DND-41 (cell line): ENCODE results near the gene ENTPD2.

ENCODE experiments used
- ATAC-seq: fragments of 200-7000 bp; cut with Tn5 transposase; 3 replicates; pipeline ENCODE4 v1.9.1; 2021; ENCODE audit warnings: low read depth; ENCODE audit not compliant: insufficient read depth
- DNase-seq: peaks from one replicate; pipeline ENCODE4 v3.0.0-alpha.2; 2020
- H2AFZ ChIP-seq: 2 replicates; pipeline ENCODE4 v1.6.0; 2012; ENCODE audit warnings: low read depth, low read length
- H3K27ac ChIP-seq: 2 replicates; pipeline ENCODE4 v1.5.1; 2012; ENCODE audit warnings: low read length, inconsistent platforms
- H3K27me3 ChIP-seq: fragments of 200-600 bp; sonication (generic); 2 replicates; pipeline ENCODE4 v1.6.0; 2012; ENCODE audit warnings: low read length, mild to moderate bottlenecking, inconsistent platforms; ENCODE audit not compliant: insufficient read depth, poor library complexity
- H3K36me3 ChIP-seq: 2 replicates; pipeline ENCODE4 v1.5.1; 2012; ENCODE audit warnings: low read length, inconsistent platforms; ENCODE audit not compliant: insufficient read depth
- H3K4me1 ChIP-seq: 2 replicates; pipeline ENCODE4 v1.5.1; 2012; ENCODE audit warnings: mild to moderate bottlenecking, low read length; ENCODE audit not compliant: insufficient read depth
- H3K4me2 ChIP-seq: 2 replicates; pipeline ENCODE4 v1.6.0; 2012; ENCODE audit warnings: mild to moderate bottlenecking, moderate library complexity, low read length, inconsistent platforms; ENCODE audit not compliant: insufficient read depth
- H3K4me3 ChIP-seq, 2 experiments: fragments of 200-600 bp in 1 of 2; shearing (Covaris generic) in 1 of 2; 2 replicates each; pipeline ENCODE4 v1.5.1; 2012 to 2016; ENCODE audit warnings: inconsistent platforms in 2 of 2, low read length in 2 of 2, mild to moderate bottlenecking in 2 of 2, low read depth in 1 of 2, moderate library complexity in 1 of 2
- H3K79me2 ChIP-seq: 2 replicates; pipeline ENCODE4 v1.6.0; 2012; ENCODE audit warnings: low read length, inconsistent platforms; ENCODE audit not compliant: insufficient read depth
- H3K9ac ChIP-seq: 2 replicates; pipeline ENCODE4 v1.6.0; 2012; ENCODE audit warnings: low read depth, mild to moderate bottlenecking, inconsistent platforms, low read length, moderate library complexity
- H3K9me3 ChIP-seq: 2 replicates; pipeline ENCODE4 v1.5.1; 2012; ENCODE audit warnings: low read length, moderate library complexity, mild to moderate bottlenecking, inconsistent platforms; ENCODE audit not compliant: insufficient read depth, severe bottlenecking
- H4K20me1 ChIP-seq: 2 replicates; pipeline ENCODE4 v1.6.0; 2012; ENCODE audit warnings: low read length; ENCODE audit not compliant: insufficient read depth
- CTCF ChIP-seq: IDR thresholded peaks from 2 replicates; pipeline ENCODE4 v1.5.1; 2012; ENCODE audit warnings: borderline replicate concordance, low read length, moderate library complexity, mild to moderate bottlenecking; ENCODE audit not compliant: poor library complexity, severe bottlenecking; ENCODE audit errors: extremely low read depth
- EZH2 ChIP-seq: IDR thresholded peaks from 3 replicates; pipeline ENCODE4 v1.6.1; 2012; ENCODE audit warnings: borderline replicate concordance, low read depth, mild to moderate bottlenecking, moderate library complexity, low read length, inconsistent platforms; ENCODE audit not compliant: severe bottlenecking

The ENTPD2 gene

DNA sequence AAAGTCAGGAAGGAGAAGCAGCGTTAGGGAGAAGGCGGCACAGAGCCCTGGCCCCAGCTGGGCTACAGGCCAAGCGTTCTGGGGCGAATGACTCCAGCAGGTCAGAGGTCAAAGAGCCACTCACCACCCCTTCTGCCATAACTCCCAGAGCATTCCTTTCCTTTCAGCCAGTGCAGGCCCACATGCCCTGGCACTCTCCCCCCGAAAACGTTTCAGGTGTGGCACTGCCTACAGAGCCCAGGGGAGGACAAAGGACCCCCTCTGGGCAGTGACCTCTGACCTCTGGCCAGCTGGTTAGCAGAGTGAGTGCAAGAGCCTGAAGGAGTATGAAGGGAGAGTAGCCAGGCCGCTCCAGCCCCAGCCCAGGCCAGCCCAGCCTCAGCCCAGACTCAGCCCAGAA is 30.7 kb downstream of the ENTPD2 start:
- Histone ChIP-seq H3K4me1 (peaks cover 14% of the 10 kb centered on the region), H3K79me2 (no peaks in the 10 kb centered on the region), H3K36me3 (no peaks in the 10 kb centered on the region; the same call in 1 of the 2 replicates), H3K9ac (no peak overlapping the region), H3K4me2 (no peak overlapping the region), H3K4me3 (no peak overlapping the region), H3K27me3 (no peaks in the 10 kb centered on the region), H3K27ac (no peak overlapping the region), H3K9me3 (no peaks in the 10 kb centered on the region), H2AFZ (no peak overlapping the region), H4K20me1 (no peaks in the 10 kb centered on the region)
- no peak for ATAC-seq
- TF ChIP-seq CTCF (no peak), EZH2 (no peak)
- no peak for DNase-seq

DNA sequence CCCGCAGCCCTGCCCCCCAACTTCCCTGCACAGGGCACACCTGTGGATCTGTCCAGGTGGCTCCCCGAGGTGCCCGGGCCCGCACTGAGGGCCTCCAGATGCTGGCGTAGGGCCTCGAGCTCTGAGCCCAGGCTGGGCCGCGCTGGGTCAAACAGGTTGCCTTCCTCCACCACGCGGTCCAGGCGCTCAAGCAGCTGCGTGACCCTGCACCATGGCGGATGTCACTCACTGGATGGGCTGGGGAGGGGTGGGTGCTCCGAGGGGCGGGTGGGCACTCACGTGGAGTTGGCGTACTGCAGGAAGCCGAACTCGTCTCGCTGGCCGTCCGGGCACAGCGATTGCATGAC is 31.2 kb downstream of the ENTPD2 start:
- Histone ChIP-seq H2AFZ (no peak overlapping the region), H3K9me3 (no peaks in the 10 kb centered on the region), H3K4me2 (no peak overlapping the region), H3K9ac (no peak overlapping the region), H3K79me2 (no peaks in the 10 kb centered on the region), H3K36me3 (no peaks in the 10 kb centered on the region; the same call in 1 of the 2 replicates), H3K27me3 (no peaks in the 10 kb centered on the region), H4K20me1 (no peaks in the 10 kb centered on the region), H3K27ac (no peak overlapping the region), H3K4me3 (no peak overlapping the region), H3K4me1 (peaks cover 14% of the 10 kb centered on the region)
- TF ChIP-seq CTCF = no peak
- no peak for DNase-seq
- no peak for ATAC-seq

GRCh38 chr9:137021979-137022661 is 31.7 kb downstream of the ENTPD2 start:
- no peaks in the 10 kb centered on the region for H3K9me3 ChIP-seq
- H4K20me1 ChIP-seq = no peaks in the 10 kb centered on the region
- no peak overlapping the region for H3K27ac ChIP-seq
- no peak overlapping the region for H3K4me3 ChIP-seq
- H2AFZ ChIP-seq = no peak overlapping the region
- H3K4me1 ChIP-seq = peaks cover 8% of the 10 kb centered on the region
- ATAC-seq = peak; percentile 70
- DNase-seq = peak; percentile 62
- no peak overlapping the region for H3K4me2 ChIP-seq
- peaks cover 3% of the 10 kb centered on the region; the same call in 1 of the 2 replicates for H3K36me3 ChIP-seq
- H3K9ac ChIP-seq = no peak overlapping the region
- no peaks in the 10 kb centered on the region for H3K27me3 ChIP-seq
- TF ChIP-seq CTCF (no peak), EZH2 (no peak)
- no peaks in the 10 kb centered on the region for H3K79me2 ChIP-seq
